ENCODE data around the gene MED27.

The MED27 gene

GRCh38 chr9:131997779-131998178 is 81.9 kb downstream of the MED27 start:
- DNase-seq (ENCODE audit: low spot score) = no peak

DNA sequence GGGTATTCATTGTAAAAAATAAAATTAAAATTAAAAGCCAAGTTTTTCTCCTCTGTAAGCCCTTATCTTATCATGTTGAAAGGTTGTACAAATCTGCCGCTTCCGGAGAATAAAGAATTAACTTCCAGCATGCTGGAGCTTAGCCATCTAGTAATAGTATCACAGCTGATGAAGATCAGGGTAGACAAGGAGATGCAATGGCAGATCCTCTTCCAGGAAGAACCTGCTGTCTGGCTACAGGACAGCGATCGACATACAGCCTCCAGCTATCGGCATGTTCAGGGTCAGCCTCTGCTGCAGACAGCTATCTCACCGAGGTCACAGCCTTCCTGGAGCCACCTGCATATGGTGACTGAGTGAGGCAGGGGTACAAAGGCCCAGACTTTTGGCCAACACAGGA is 82.6 kb downstream of the MED27 start:
- no peak for DNase-seq (ENCODE audit: low spot score)

- no peak for DNase-seq (ENCODE audit: low spot score)
These were observed 84.3 kb downstream of the MED27 start for GRCh38 chr9:131995382-131995781.

- no peak for DNase-seq (ENCODE audit: low spot score)
These were observed 85.1 kb downstream of the MED27 start for GRCh38 chr9:131994364-131995125.

- DNase-seq (ENCODE audit: low spot score) = no peak
These were observed 86.6 kb downstream of the MED27 start for GRCh38 chr9:131992906-131993657.

GRCh38 chr9:131987232-131987631 is 92.4 kb downstream of the MED27 start:
- DNase-seq (ENCODE audit: low spot score) = no peak

GRCh38 chr9:131986576-131986975 is 93.1 kb downstream of the MED27 start:
- DNase-seq (ENCODE audit: low spot score) = no peak

DNA sequence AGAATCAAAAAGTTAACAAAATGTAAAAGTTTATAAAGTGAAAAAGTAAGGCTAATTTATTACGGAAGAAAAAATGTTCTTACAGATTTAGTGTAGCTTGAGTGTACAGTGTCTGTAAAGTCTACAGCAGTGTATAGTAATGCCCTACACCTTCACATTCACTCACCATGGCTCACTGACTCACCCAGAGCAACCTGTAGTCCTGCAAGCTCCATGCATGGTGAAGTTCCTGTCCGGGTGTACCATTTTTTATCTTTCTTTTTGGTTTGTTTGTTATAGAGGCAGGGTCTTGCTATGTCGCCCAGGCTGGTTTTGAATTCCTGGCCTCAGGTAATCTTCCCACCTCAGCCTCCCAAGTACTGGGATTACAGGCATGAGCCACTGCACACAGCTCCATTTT is 93.6 kb downstream of the MED27 start:
- no peak for DNase-seq (ENCODE audit: low spot score)

- no peak for DNase-seq (ENCODE audit: low spot score)
These were observed 95.1 kb downstream of the MED27 start for GRCh38 chr9:131984564-131984963.

- no peak for DNase-seq (ENCODE audit: low spot score)
These were observed 96.9 kb downstream of the MED27 start for GRCh38 chr9:131982671-131983239.

DNA sequence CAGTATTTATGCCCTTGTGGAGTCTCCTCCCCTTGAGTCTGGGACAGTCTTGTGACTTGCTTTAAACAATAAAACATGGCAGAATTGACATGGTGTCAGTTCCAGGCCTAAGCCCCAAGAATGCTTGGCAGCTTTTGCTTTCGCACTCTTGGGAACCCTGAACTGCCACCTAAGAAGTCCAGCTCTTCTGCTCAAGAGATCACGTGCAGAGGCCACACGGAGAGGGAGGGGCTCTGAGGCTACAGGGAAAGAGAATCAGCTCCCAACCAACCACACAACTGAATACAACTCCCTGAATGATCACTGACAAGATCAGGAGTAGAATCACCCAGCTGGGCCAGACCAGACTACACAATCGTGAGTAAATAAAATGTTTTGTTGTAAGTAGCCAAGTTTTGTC is 97.6 kb downstream of the MED27 start:
- no peak for DNase-seq (ENCODE audit: low spot score)

- DNase-seq (ENCODE audit: low spot score) = no peak
These were observed 98.4 kb downstream of the MED27 start for GRCh38 chr9:131981116-131981776.

GRCh38 chr9:131980267-131981016 is 99.2 kb downstream of the MED27 start:
- DNase-seq (ENCODE audit: low spot score) = no peak

DNA sequence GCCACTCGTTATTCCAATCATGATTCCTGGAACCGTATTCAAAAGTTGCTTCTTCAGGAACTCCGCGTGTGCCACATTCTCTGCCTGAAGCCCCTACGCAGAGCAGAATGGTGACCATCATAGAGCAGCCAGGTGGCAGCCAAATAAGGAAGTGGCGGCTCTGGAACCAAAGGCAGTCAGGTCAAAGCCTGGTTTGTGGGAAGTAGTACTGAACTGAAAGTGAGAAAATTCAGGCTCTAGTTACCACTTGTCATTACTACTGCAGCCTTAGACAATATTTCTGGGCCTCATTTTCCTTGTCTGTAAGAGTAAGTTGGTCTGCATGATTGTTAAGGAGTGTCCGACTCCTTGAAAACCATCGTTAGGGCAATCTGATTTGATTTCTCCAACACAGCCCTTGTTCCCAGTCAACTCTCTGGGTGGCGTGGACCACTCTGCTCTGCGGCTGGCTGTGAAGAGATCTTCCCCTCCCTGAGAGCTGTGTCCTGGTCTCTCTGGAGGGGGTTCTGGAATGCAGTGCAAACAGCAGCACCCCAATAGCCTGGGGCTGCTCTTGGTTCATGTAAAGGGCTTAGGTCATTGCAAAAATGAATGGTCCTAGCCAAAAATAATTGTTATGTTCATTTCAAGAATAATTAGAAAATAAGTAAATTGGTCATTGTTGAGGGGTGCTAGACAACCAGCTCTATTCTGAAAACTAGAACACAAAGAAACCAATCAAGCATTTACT is 102.4 kb downstream of the MED27 start:
- DNase-seq (ENCODE audit: low spot score) = no peak

DNA sequence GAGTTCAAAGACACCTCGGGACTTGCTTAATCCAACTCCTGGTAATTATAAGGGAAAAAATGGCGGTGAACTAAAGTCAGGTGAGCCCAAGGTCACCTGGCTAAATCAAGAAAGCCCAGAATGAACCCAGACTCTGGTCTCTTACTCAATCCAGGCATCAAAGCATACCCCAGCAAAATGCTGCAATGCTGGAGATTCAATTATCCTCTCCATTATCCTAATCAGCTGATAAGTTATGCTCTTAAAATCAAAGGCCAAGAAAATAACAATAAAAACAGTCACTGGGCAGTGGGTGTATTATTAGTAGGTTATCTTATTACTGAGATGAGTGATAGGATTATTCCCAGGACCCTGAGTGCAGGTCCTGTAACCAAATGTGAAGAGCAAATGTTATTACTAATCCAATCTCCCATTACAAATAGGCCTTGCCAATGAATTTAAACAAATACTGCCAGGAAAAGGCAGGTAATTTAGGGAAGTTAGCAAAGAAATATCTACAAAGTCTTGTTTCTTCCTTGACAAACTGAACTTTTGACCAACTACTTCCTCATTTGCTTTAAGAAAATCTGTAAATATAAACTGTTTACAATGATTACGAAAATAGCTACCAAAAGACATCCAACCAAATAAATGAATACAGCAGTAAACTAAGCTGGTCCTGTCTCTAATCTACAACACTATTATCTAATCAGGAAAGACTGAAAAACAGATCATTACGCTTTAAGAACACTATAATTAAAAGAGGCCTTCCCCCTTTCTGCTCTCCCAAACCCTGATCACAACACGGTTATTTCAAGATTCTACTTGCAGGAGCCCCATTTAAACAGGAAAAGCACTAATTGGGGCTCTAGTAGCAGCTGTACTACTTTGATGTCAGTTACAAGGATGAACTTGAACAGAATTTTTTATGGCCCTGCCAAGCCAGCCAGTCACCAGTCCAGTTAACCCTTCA is 103.2 kb downstream of the MED27 start:
- DNase-seq (ENCODE audit: low spot score) = no peak

DNA sequence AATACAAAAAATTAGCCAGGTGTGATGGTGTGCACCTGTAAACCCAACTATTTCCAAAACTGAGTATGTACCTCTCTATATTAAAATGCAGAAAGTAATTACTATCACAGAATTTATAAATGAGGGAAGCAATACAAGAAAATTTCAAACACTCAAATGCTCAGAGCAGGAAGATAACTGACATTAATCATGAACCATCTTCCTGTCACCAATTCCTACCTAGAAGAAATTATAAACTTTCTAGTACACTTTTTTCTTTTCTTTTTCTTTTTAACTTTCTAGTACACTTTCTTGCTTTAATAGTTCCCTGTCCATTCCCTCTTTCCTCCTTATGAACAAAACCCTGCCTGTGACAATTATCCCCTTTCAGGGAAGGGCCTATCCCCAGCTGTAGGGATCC is 106.8 kb downstream of the MED27 start:
- no peak for DNase-seq (ENCODE audit: low spot score)

DNA sequence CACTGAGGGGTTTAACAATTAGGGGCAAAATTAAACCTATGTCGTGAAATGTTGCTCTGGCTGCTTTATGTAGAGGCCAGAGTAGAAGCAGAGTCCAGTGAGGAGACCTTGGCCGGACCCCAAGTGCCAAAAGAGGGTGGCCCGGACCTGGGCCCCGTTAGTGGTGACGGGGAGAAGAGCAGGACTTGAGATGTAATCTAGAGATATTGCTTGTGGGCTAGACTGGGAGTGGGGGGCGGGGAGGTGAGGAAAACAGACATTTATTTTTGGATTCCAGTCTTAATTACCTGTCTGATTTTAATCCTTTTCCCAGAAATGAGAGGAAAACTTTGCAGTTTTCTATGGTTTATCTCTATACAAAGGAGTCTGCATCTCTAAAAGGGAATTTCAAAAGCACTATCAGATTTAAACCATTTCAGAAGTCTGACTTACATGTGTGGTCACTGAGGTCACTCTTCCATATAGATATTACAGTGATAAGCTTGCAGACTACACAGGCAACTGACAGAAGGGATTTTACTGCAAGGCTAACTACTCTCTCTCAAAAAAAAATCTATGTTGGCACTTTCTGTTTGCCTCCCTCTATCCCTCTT is 108.1 kb downstream of the MED27 start:
- peak; percentile 43 for DNase-seq (ENCODE audit: low spot score)

- DNase-seq (ENCODE audit: low spot score) = peak; percentile 59
These were observed 110.1 kb downstream of the MED27 start for GRCh38 chr9:131969469-131969989.

DNA sequence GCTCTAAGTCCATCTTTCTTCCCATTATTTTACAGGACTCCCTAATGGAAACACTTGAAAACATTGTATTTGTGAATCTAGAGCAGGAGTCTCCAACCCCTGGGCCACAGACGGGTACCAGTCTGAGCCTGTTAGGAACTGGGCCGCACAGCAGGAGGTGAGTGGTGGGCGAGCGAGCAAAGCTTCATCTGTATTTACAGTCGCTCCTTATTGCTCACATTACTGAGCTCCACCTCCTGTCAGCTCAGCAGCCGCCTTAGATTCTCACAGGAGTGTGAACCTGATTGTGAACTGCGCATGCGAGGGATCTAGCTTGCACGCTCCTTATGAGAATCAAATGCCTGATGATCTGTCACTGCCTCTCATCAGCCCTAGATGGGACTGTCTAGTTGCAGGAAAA is 111.0 kb downstream of the MED27 start:
- no peak for DNase-seq (ENCODE audit: low spot score)
